Central memory CD4-positive, alpha-beta T cell (primary cell): ENCODE data around the gene RBFOX2.

Experiments used
- DNase-seq: peaks from one replicate; pipeline ENCODE4 v3.0.0; 2022

RBFOX2 gene

GRCh38 chr22:35970616-35971455, 57.8 kb downstream of the RBFOX2 start:
- no peak for DNase-seq

DNA sequence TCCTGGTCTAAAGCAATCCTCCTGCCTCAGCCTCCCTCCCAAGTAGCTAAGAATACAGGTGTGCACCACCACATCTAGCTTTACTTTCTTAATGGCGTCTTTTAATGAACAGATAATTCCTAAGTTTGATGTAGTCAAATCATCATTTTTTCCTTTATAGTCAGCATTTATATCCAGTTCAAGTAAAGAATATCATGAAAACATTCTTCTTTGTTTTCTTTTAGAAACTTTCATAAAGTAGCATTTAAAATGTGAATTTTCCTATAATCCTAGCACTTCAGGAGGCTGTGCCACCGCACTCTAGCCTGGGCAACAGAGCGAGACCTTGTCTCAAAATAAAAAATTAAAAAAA, 61.6 kb downstream of the RBFOX2 start:
- no peak for DNase-seq

GRCh38 chr22:35966314-35967045, 62.1 kb downstream of the RBFOX2 start:
- no peak for DNase-seq

DNA sequence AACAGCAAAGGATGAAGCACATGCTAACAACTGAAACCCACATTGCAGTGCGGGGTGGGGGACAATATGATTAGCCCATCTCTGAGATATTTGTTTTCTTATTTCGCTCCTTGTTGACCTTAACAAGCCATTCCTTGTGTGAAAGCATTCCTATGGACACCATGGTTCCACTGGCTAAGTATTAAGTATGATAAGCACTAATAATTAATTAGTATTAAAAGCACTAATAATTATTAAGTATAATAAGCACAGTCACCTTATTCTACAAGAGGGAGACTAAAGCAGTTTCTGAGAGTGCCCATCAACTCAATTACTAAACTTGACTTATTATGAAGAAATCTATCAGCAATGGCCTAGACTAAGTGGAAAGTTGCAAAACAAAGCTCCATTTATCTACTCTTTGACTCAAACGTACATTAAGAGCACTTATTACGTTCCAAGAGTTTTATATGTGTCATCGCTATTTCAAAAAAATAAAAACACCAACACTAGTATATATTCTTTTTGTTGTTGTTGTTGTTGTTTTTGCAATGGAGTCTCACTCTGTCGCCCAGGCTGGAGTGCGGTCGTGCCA, 65.3 kb downstream of the RBFOX2 start:
- no peak for DNase-seq

- DNase-seq = no peak
These were observed 66.9 kb downstream of the RBFOX2 start for GRCh38 chr22:35961480-35962295.

GRCh38 chr22:35960854-35961253, 67.8 kb downstream of the RBFOX2 start:
- DNase-seq = no peak

- no peak for DNase-seq
These were observed 69.4 kb downstream of the RBFOX2 start for GRCh38 chr22:35959121-35959800.

DNA sequence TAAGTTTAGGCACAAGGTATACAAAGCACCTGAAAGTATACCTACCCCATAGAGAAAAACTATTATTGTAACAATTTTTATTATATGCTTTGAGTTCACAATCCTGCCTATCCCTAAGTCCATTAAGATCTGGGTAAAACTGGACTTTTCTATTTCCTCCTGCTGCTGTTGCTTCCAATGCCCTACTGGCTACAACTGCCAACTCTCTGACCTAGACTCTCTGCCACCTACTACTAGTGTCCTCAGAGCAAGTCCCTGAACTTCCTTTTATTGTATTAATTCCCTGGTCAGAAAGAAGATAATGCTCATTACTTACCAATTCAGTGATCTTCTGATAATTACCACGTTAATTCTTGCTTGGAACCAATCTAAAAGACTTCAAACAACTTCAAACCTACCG, 70.3 kb downstream of the RBFOX2 start:
- no peak for DNase-seq

DNA sequence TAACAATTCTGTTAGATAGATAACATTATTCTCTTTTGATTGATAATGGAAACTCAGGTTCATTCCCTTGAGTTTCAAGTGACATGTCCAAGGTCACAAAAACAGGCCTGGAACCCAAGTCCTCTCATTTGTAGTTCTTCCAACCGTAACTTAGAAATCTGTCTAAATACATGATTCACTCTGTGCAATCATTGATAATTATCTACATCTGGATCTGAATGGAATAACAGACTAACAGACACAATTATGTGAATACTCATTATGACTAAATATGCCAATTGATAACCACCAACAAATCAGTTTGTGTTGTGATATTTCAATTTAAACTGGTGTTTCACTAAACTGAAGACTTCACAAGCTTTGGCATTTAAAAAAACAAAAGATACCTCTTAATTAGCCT, 71.0 kb downstream of the RBFOX2 start:
- no peak for DNase-seq

- no peak for DNase-seq
These were observed 71.8 kb downstream of the RBFOX2 start for GRCh38 chr22:35956850-35957249.

DNA sequence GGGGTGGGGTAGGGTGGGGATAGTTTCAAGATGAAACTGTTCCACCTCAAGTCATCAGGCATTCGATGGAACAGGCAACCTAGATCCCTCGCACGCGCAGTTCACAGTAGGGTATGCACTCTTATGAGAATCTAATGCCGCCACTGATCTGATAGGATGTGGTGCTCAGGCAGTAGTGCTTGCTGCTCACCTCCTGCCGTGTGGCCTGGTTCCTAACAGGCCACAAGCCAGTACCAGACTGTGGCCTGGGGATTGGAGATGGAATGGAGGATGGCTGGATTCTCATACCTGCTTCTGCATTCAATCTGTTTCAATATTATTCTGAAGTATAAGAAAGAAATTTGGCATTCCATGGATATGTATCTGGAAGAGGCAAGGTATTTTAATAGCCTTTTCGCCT, 73.1 kb downstream of the RBFOX2 start:
- no peak for DNase-seq

GRCh38 chr22:35952576-35952975, 76.0 kb downstream of the RBFOX2 start:
- DNase-seq = no peak

DNA sequence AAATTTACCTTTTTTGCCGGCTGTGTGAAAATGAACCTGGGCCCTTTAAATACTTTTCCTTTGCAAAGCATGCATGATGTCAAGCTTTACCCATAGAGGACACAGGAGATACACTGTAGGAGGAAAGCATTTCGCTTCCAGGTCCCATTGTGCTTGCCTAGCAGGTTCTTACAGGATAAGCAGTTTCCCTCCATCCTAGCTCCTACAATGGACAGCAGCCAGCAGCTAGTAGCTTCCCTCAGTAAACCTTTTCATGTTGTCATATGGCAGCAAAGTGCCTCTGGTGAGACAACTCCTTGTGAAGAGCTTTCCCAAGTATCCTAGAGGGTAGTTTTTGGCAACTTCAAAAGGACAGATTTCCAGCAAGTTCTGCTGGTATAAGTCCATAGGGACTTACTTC, 78.4 kb downstream of the RBFOX2 start:
- no peak for DNase-seq

GRCh38 chr22:35949243-35949642, 79.4 kb downstream of the RBFOX2 start:
- DNase-seq = no peak

DNA sequence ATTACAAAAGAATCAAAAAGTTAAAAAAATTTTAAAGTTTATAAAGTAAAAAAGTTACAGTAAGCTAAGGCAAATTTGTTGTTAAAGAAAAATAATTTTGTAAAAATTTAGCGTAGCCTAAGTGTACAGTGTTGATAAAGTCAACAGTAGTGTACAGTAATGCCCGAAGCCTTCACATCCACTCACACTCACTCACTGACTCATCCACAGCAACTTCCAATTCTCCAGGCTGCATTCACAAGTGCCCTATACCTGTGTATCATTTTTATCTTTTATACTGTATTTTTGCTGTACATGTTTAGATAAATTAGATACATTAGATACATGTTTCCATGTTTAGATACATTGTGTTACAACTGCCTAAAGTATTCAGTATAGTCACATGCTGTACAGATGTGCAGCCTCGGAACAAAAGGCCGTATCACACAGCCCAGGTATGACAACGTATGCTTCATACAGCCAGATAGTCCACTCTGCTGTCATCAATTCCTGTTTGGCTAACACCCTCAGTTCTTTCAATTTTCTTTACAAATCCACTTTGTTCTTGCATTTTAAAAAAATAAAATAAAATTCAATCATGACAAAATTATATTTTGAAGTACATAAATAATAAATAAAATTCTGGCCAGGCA, 80.7 kb downstream of the RBFOX2 start:
- DNase-seq = no peak

DNA sequence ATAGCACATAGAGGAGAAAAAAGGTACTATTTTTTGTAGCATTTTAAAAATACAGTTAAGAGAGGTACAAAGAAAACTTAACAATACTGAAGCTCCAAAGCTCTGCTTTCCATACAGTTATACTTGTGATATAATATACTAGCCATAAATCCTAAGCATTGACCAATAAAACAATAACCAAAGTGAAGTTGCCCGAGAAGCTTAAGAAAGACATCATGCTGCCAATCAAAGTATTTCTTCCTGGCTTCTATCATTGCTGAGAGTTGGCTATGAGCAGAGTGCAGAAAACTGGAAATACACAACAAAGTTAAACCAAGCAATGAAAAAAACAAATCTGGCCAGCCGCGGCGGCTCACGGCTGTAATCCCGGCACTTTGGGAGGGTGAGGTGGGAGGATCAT, 84.2 kb downstream of the RBFOX2 start:
- no peak for DNase-seq

GRCh38 chr22:35940166-35940565, 88.5 kb downstream of the RBFOX2 start:
- DNase-seq = no peak

GRCh38 chr22:35938226-35938625, 90.4 kb downstream of the RBFOX2 start:
- DNase-seq = no peak

DNA sequence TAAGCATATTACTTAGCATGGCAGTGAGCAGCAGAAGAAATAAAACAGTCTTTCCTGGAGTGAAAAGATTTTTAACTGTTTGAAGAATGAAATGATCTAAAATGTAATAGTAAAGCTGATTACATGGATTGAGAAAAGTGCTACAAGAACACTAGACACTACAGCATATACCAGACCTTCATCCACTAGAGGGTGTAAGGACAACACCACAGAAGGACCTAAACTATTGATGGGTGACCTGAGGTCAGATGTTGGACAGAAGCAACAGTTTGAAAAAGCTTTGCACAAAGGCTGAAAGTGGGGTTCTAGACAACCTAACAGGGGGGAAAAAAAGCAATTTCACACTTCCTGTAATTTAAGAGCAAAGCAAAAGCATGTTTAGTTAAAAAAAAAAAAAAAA, 97.7 kb downstream of the RBFOX2 start:
- no peak for DNase-seq

DNA sequence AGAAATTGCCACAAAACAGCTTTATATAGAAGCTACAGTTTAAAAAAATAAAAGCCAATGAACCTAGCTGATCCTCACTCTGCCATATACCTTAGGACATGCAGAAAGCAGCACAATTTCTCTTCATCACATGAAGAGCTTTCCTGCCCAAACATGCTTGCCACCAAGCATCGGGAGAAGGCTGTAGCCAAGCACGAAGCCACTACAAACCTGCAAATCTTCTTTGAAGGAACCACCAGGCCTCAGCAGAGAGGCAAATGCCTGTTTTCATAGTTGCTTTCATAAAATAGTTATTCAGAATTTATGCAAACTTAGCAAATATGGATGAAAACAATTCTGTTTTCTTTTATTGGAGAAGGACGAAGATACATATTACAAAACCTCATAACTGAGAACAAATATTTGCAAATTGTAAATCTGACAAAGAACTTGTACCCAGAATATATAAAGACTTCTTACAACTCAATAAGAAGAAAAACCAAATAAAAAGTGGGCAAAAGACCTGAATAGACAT, 100.3 kb downstream of the RBFOX2 start:
- DNase-seq = no peak

GRCh38 chr22:35923026-35923425, 105.6 kb downstream of the RBFOX2 start:
- DNase-seq = no peak

DNA sequence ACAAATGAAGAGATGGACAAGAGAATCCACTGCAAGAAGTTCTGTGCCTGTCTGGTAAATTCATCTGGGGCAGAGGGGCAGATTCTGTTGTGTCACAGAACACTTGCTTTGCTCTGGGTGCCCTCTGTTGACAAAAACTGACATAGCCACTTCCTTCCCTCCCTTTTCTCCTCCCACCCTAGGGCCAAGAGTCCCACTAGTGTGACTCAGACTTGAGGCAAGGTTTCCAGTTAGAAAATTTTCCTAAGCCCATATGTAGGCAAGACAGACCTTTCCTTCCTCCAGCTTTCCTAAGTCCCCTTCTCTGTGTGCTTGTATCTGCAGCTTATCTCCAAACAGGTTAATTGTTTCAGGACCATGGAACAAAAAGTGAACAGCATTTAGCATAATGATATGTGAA, 106.8 kb downstream of the RBFOX2 start:
- peak; percentile 16 for DNase-seq
